ENCODE results near the gene MCRIP1. TPM values are rescaled to one million over a fixed set of nuclear protein-coding genes. Genes with fewer than 3 reads are reported as not detected.

MCRIP1 gene
- total and polyA plus RNA-seq, 11 donors, result 74.8 to 266 (median 105) TPM

DNA sequence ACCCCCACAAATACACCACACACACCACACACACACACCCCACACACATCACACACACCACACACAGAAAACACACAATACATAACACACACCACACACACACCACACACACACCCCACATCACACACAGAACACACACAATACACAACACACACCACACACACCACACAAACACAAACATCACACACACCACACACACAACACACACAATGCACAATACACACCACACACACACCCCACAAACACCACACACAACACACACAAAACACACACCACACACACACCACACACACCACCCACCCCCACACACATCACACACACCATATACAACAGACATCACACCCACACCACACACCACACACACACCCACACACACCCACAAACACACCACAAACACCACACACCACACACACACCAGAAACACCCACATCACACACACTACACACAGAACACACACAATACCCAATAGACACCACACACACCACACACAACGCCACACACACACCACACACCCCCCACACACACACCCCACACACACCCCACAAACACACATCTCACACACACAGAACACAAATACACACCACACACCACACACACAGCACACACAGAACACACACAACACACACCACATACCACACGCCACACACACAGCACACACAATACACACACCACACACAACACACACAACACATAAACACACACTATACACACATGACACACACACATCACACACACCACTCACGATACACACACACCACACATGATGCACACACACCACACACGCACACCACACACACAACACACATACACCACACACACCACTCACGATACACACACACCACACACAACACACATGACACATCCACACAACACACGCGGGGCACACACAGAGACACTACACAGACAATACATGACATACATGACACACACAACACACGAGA, 40.1 kb downstream of the MCRIP1 start:
- DNase-seq (no peak), ATAC-seq (no peak)
- TF ChIP-seq, protein P1, sequence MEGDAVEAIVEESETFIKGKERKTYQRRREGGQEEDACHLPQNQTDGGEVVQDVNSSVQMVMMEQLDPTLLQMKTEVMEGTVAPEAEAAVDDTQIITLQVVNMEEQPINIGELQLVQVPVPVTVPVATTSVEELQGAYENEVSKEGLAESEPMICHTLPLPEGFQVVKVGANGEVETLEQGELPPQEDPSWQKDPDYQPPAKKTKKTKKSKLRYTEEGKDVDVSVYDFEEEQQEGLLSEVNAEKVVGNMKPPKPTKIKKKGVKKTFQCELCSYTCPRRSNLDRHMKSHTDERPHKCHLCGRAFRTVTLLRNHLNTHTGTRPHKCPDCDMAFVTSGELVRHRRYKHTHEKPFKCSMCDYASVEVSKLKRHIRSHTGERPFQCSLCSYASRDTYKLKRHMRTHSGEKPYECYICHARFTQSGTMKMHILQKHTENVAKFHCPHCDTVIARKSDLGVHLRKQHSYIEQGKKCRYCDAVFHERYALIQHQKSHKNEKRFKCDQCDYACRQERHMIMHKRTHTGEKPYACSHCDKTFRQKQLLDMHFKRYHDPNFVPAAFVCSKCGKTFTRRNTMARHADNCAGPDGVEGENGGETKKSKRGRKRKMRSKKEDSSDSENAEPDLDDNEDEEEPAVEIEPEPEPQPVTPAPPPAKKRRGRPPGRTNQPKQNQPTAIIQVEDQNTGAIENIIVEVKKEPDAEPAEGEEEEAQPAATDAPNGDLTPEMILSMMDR (IDR thresholded peaks at IDR 0.05), result no peak
- no peak for TF ChIP-seq POLR2A (IDR thresholded peaks at IDR 0.05)
- no peaks in the 10 kb centered on the region for H3K4me1 ChIP-seq
- H3K4me3 ChIP-seq, result no peak overlapping the region
- no peaks in the 10 kb centered on the region for H3K9me3 ChIP-seq
- peaks cover 0 to 19% (median 0%) of the 10 kb centered on the region in 9 donors for H3K27me3 ChIP-seq
- intact Hi-C loops (cut with DNase I), result no loop called here
- 88 to 94% (median 91%) methylated on average over 8 of the region's 8 CpGs for WGBS, 4 donors
- H3K36me3 ChIP-seq, result no peaks in the 10 kb centered on the region
- H3K27ac ChIP-seq, result no peak overlapping the region

Other genes with a start within 250 kb of the MCRIP1 start
- gene NPLOC4, start 196.2 kb downstream of the MCRIP1 start, total RNA-seq, result 100 to 1,000 TPM in 3 of 9 donors, 10 to 100 TPM in 6; 92.1 to 133 (median 99.3) TPM
- 10 to 100 TPM; 28.2 to 84.3 TPM for gene NPLOC4, start 196.2 kb downstream of the MCRIP1 start, polyA plus RNA-seq
- gene TSPAN10, start 196.1 kb downstream of the MCRIP1 start, total RNA-seq, result under 1 TPM in 4 of 9 donors, not detected in 5; 0.21 to 0.41 (median 0.38) TPM
- gene TSPAN10, start 196.1 kb downstream of the MCRIP1 start, polyA plus RNA-seq, result under 1 TPM; 0.07 to 0.46 TPM
- 1 to 10 TPM in 2 of 9 donors, under 1 TPM in 1, not detected in 6; 0.73 to 2.3 (median 1.5) TPM for gene PDE6G, start 176.7 kb downstream of the MCRIP1 start, total RNA-seq
- under 1 TPM in 1 of 2 donors, not detected in 1; 0.67 TPM for gene PDE6G, start 176.7 kb downstream of the MCRIP1 start, polyA plus RNA-seq
- gene OXLD1, start 166.7 kb downstream of the MCRIP1 start, total RNA-seq, result 10 to 100 TPM; 16.9 to 28.8 (median 21.7) TPM
- gene OXLD1, start 166.7 kb downstream of the MCRIP1 start, polyA plus RNA-seq, result 10 to 100 TPM; 27.0 to 42.9 TPM
- 10 to 100 TPM in 1 of 9 donors, 1 to 10 TPM in 8; 3.5 to 10.1 (median 6.3) TPM for gene CCDC137, start 166.6 kb downstream of the MCRIP1 start, total RNA-seq
- gene CCDC137, start 166.6 kb downstream of the MCRIP1 start, polyA plus RNA-seq, result 10 to 100 TPM in 1 of 2 donors, 1 to 10 TPM in 1; 8.2 to 20.0 TPM
- gene ARL16, start 149.5 kb downstream of the MCRIP1 start, total RNA-seq, result 10 to 100 TPM; 10.2 to 22.3 (median 13.3) TPM
- gene ARL16, start 149.5 kb downstream of the MCRIP1 start, polyA plus RNA-seq, result 10 to 100 TPM; 22.4 to 23.6 TPM
- 10 to 100 TPM; 37.4 to 90.8 (median 40.3) TPM for gene HGS, start 149.3 kb downstream of the MCRIP1 start, total RNA-seq
- gene HGS, start 149.3 kb downstream of the MCRIP1 start, polyA plus RNA-seq, result 10 to 100 TPM; 53.8 to 81.4 TPM
- gene MRPL12, start 129.9 kb downstream of the MCRIP1 start, total RNA-seq, result 100 to 1,000 TPM in 8 of 9 donors, 10 to 100 TPM in 1; 98.8 to 182 (median 133) TPM
- 100 to 1,000 TPM; 343 to 525 TPM for gene MRPL12, start 129.9 kb downstream of the MCRIP1 start, polyA plus RNA-seq
- gene SLC25A10, start 121.0 kb downstream of the MCRIP1 start, total RNA-seq, result 10 to 100 TPM in 2 of 9 donors, 1 to 10 TPM in 7; 7.0 to 13.6 (median 8.2) TPM
- 10 to 100 TPM; 10.8 to 17.9 TPM for gene SLC25A10, start 121.0 kb downstream of the MCRIP1 start, polyA plus RNA-seq
- gene GCGR, start 29.1 kb downstream of the MCRIP1 start, total RNA-seq, result not detected
- not detected for gene GCGR, start 29.1 kb downstream of the MCRIP1 start, polyA plus RNA-seq
- gene PPP1R27, start 1.8 kb upstream of the MCRIP1 start, total RNA-seq, result not detected
- not detected for gene PPP1R27, start 1.8 kb upstream of the MCRIP1 start, polyA plus RNA-seq
- 100 to 1,000 TPM; 280 to 763 (median 374) TPM for gene P4HB, start 27.2 kb upstream of the MCRIP1 start, total RNA-seq
- 100 to 1,000 TPM; 246 to 584 TPM for gene P4HB, start 27.2 kb upstream of the MCRIP1 start, polyA plus RNA-seq
- gene ARHGDIA, start 38.0 kb upstream of the MCRIP1 start, total RNA-seq, result 100 to 1,000 TPM in 6 of 9 donors, 10 to 100 TPM in 3; 81.4 to 268 (median 152) TPM
- 100 to 1,000 TPM in 1 of 2 donors, 10 to 100 TPM in 1; 81.7 to 296 TPM for gene ARHGDIA, start 38.0 kb upstream of the MCRIP1 start, polyA plus RNA-seq
- gene ALYREF, start 58.3 kb upstream of the MCRIP1 start, total RNA-seq, result 10 to 100 TPM; 25.1 to 39.9 (median 32.4) TPM
- gene ALYREF, start 58.3 kb upstream of the MCRIP1 start, polyA plus RNA-seq, result 10 to 100 TPM in 1 of 2 donors, 1 to 10 TPM in 1; 9.8 to 50.5 TPM
- gene ANAPC11, start 58.4 kb upstream of the MCRIP1 start, total RNA-seq, result 100 to 1,000 TPM; 118 to 255 (median 143) TPM
- gene ANAPC11, start 58.4 kb upstream of the MCRIP1 start, polyA plus RNA-seq, result 100 to 1,000 TPM; 283 to 329 TPM
- 1 to 10 TPM in 1 of 9 donors, under 1 TPM in 7, not detected in 1; 0.13 to 1.2 (median 0.50) TPM for gene NPB, start 68.9 kb upstream of the MCRIP1 start, total RNA-seq
- gene NPB, start 68.9 kb upstream of the MCRIP1 start, polyA plus RNA-seq, result under 1 TPM; 0.29 to 0.61 TPM
- 10 to 100 TPM; 28.8 to 85.5 (median 46.2) TPM for gene PCYT2, start 78.1 kb upstream of the MCRIP1 start, total RNA-seq
- 10 to 100 TPM; 60.4 to 64.0 TPM for gene PCYT2, start 78.1 kb upstream of the MCRIP1 start, polyA plus RNA-seq
- gene SIRT7, start 84.9 kb upstream of the MCRIP1 start, total RNA-seq, result 10 to 100 TPM in 2 of 9 donors, 1 to 10 TPM in 7; 3.6 to 13.2 (median 6.6) TPM
- 10 to 100 TPM in 1 of 2 donors, 1 to 10 TPM in 1; 7.1 to 12.0 TPM for gene SIRT7, start 84.9 kb upstream of the MCRIP1 start, polyA plus RNA-seq
- 10 to 100 TPM; 14.3 to 30.5 (median 18.0) TPM for gene MAFG, start 94.4 kb upstream of the MCRIP1 start, total RNA-seq
- gene MAFG, start 94.4 kb upstream of the MCRIP1 start, polyA plus RNA-seq, result 10 to 100 TPM; 10.2 to 23.6 TPM
- gene PYCR1, start 104.0 kb upstream of the MCRIP1 start, total RNA-seq, result 10 to 100 TPM in 2 of 9 donors, 1 to 10 TPM in 7; 1.8 to 12.2 (median 5.4) TPM
- gene PYCR1, start 104.0 kb upstream of the MCRIP1 start, polyA plus RNA-seq, result 10 to 100 TPM in 1 of 2 donors, 1 to 10 TPM in 1; 3.4 to 30.7 TPM
- 10 to 100 TPM in 1 of 9 donors, 1 to 10 TPM in 7, under 1 TPM in 1; 0.31 to 11.2 (median 3.9) TPM for gene MYADML2, start 113.9 kb upstream of the MCRIP1 start, total RNA-seq
- 1 to 10 TPM in 1 of 2 donors, under 1 TPM in 1; 0.19 to 7.4 TPM for gene MYADML2, start 113.9 kb upstream of the MCRIP1 start, polyA plus RNA-seq
- 1 to 10 TPM in 2 of 9 donors, under 1 TPM in 4, not detected in 3; 0.25 to 1.6 (median 0.54) TPM for gene NOTUM, start 127.9 kb upstream of the MCRIP1 start, total RNA-seq
- gene NOTUM, start 127.9 kb upstream of the MCRIP1 start, polyA plus RNA-seq, result under 1 TPM; 0.53 to 0.80 TPM
- gene ASPSCR1, start 144.3 kb upstream of the MCRIP1 start, total RNA-seq, result 10 to 100 TPM; 15.1 to 27.8 (median 22.5) TPM
- 10 to 100 TPM; 39.2 to 43.6 TPM for gene ASPSCR1, start 144.3 kb upstream of the MCRIP1 start, polyA plus RNA-seq
- 10 to 100 TPM; 16.8 to 62.0 (median 23.8) TPM for gene CENPX, start 189.6 kb upstream of the MCRIP1 start, total RNA-seq
- gene CENPX, start 189.6 kb upstream of the MCRIP1 start, polyA plus RNA-seq, result 100 to 1,000 TPM in 1 of 2 donors, 10 to 100 TPM in 1; 37.3 to 126 TPM
- gene LRRC45, start 190.0 kb upstream of the MCRIP1 start, total RNA-seq, result 1 to 10 TPM; 2.9 to 7.5 (median 5.6) TPM
- gene LRRC45, start 190.0 kb upstream of the MCRIP1 start, polyA plus RNA-seq, result 1 to 10 TPM; 5.1 to 8.6 TPM
- 1 to 10 TPM in 7 of 9 donors, under 1 TPM in 2; 0.76 to 2.6 (median 1.5) TPM for gene RAC3, start 198.4 kb upstream of the MCRIP1 start, total RNA-seq
- 1 to 10 TPM; 1.2 to 2.0 TPM for gene RAC3, start 198.4 kb upstream of the MCRIP1 start, polyA plus RNA-seq
- gene DCXR, start 204.4 kb upstream of the MCRIP1 start, total RNA-seq, result 100 to 1,000 TPM; 139 to 312 (median 185) TPM
- 100 to 1,000 TPM; 243 to 246 TPM for gene DCXR, start 204.4 kb upstream of the MCRIP1 start, polyA plus RNA-seq
- 10 to 100 TPM; 16.4 to 30.6 (median 20.4) TPM for gene RFNG, start 218.5 kb upstream of the MCRIP1 start, total RNA-seq
- gene RFNG, start 218.5 kb upstream of the MCRIP1 start, polyA plus RNA-seq, result 10 to 100 TPM; 24.0 to 25.8 TPM
- 100 to 1,000 TPM in 2 of 9 donors, 10 to 100 TPM in 7; 76.7 to 151 (median 81.8) TPM for gene GPS1, start 218.6 kb upstream of the MCRIP1 start, total RNA-seq
- gene GPS1, start 218.6 kb upstream of the MCRIP1 start, polyA plus RNA-seq, result 10 to 100 TPM; 95.0 to 97.7 TPM
- gene DUS1L, start 232.5 kb upstream of the MCRIP1 start, total RNA-seq, result 10 to 100 TPM; 41.5 to 84.7 (median 59.4) TPM
- gene DUS1L, start 232.5 kb upstream of the MCRIP1 start, polyA plus RNA-seq, result 100 to 1,000 TPM in 1 of 2 donors, 10 to 100 TPM in 1; 79.7 to 113 TPM

All from heart left ventricle (tissue), 16 donors.